ENCODE data around the gene CHRND.
A peak's percentile ranks its signal among the peaks of the same experiment; 100 is the strongest.

- TF ChIP-seq SIN3A (conservative IDR thresholded peaks at IDR 0.05 in 1 of 2, IDR thresholded peaks at IDR 0.05 in 1 of 2; ENCODE audit: low read depth in 1 of 2, low read length in 2 of 2) (peak; percentile 58 to 85; a peak in 2 of 4 replicates), PHF8 (conservative IDR thresholded peaks at IDR 0.05; ENCODE audit: low read depth, low read length) (peak; percentile 97), ATF3 (IDR thresholded peaks at IDR 0.05; ENCODE audit: insufficient read depth, low read depth, low read length) (no peak), ASH2L (IDR thresholded peaks at IDR 0.05; ENCODE audit: low read length) (peak; percentile 99), POLR2AphosphoS5 (IDR thresholded peaks at IDR 0.05; ENCODE audit: low read depth, low read length) (peak; percentile 96), ZNF274 (IDR thresholded peaks at IDR 0.05; ENCODE audit: borderline replicate concordance, extremely low read depth, low read length) (no peak), JUN (IDR thresholded peaks at IDR 0.05; ENCODE audit: low read depth, low read length) (0 out of 2 replicates have a peak, but pooled peaks have one; percentile 17), MAFK (IDR thresholded peaks at IDR 0.05; ENCODE audit: low read depth, low read length) (no peak), RAD21 (IDR thresholded peaks at IDR 0.05 in 1 of 2, conservative IDR thresholded peaks at IDR 0.05 in 1 of 2; ENCODE audit: low read depth in 2 of 2, low read length in 2 of 2) (no peak), CTCF (IDR thresholded peaks at IDR 0.05; ENCODE audit: control extremely low read depth in 1 of 3, insufficient read depth in 1 of 3, low read depth in 1 of 3, low read length in 3 of 3) (peak; percentile 18 to 43 (median 39); a peak in 3 of 4 replicates), BCL11A (IDR thresholded peaks at IDR 0.05; ENCODE audit: low read depth in 2 of 2, low read length in 2 of 2) (no peak)
Measured at GRCh38 chr2:232550354-232551249, 24.6 kb downstream of the CHRND start, which contains the start of the genes EIF4E2 and TIGD1.
